ENCODE data around the gene BCAR1. TPM values are rescaled to one million over a fixed set of nuclear protein-coding genes. Genes with fewer than 3 reads are reported as not detected.

Gene BCAR1
- total and polyA plus RNA-seq, 2 of the 13 experiments (the other 11 are each of a cell fraction or from before 2014, with no cell fraction given): 48.1 to 51.7 TPM

GRCh38 chr16:75256059-75256571, 4.7 kb upstream of the BCAR1 start (continued):
- TF ChIP-seq ZSCAN12 (CRISPR knock-in tag; IDR thresholded peaks at IDR 0.05) (no peak), ZNF597 (CRISPR knock-in tag; IDR thresholded peaks at IDR 0.05) (no peak), NFKB2 (CRISPR knock-in tag; IDR thresholded peaks at IDR 0.05; ENCODE audit: borderline replicate concordance) (no peak), SNAPC2 (CRISPR knock-in tag; IDR thresholded peaks at IDR 0.05) (no peak), NAIF1 (CRISPR knock-in tag; IDR thresholded peaks at IDR 0.05; ENCODE audit: borderline replicate concordance) (no peak), ZNF83 (CRISPR knock-in tag; IDR thresholded peaks at IDR 0.05; ENCODE audit: borderline replicate concordance) (no peak), TFDP1 (CRISPR knock-in tag; IDR thresholded peaks at IDR 0.05; ENCODE audit: borderline replicate concordance) (peak; percentile 20; the same call in 1 of the 2 replicates), GFI1 (CRISPR knock-in tag; IDR thresholded peaks at IDR 0.05; ENCODE audit: borderline replicate concordance) (no peak), NFIB (CRISPR knock-in tag; IDR thresholded peaks at IDR 0.05; ENCODE audit: borderline replicate concordance) (no peak), GRHL1 (CRISPR knock-in tag; conservative IDR thresholded peaks at IDR 0.05) (no peak), KDM5B (CRISPR knock-in tag; IDR thresholded peaks at IDR 0.05; ENCODE audit: borderline replicate concordance) (no peak; the same call in 1 of the 2 replicates), BORCS8-MEF2B (CRISPR knock-in tag; IDR thresholded peaks at IDR 0.05) (no peak), ZXDC (CRISPR knock-in tag; IDR thresholded peaks at IDR 0.05) (0 out of 2 replicates have a peak, but pooled peaks have one; percentile 12), FOXK2 (IDR thresholded peaks at IDR 0.05) (no peak), SOX13 (IDR thresholded peaks at IDR 0.05) (no peak), SOX13 (CRISPR knock-in tag; conservative IDR thresholded peaks at IDR 0.05 in 1 of 2, IDR thresholded peaks at IDR 0.05 in 1 of 2) (no peak), FIP1L1 (IDR thresholded peaks at IDR 0.05; ENCODE audit: borderline replicate concordance, insufficient read depth, low read depth, low read length) (no peak), ZNF609 (CRISPR knock-in tag; IDR thresholded peaks at IDR 0.05; ENCODE audit: borderline replicate concordance) (no peak)

Measured in HepG2 (cell line).